ENCODE results near the gene SLC25A51.

SLC25A51 gene

DNA sequence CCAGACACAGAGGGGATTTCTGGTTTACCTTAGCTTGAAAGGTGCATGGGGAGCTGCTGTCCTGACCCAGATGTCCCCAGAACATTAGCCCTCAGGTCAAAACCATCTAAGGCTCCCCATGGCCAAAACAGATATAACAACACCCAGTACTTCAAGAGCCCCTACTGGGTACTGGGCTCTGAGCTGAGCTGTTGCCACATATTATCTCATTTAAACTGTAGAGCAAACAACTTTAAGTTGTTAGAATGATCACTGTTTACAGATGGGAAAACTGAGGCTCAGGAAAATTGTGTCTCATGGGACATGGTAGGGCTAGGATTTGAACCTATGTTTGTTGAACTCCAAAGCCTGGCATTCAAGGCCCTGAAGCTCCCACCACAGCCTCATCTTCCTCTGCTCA, 20.6 kb upstream of the SLC25A51 start:
- TF ChIP-seq, protein P1, sequence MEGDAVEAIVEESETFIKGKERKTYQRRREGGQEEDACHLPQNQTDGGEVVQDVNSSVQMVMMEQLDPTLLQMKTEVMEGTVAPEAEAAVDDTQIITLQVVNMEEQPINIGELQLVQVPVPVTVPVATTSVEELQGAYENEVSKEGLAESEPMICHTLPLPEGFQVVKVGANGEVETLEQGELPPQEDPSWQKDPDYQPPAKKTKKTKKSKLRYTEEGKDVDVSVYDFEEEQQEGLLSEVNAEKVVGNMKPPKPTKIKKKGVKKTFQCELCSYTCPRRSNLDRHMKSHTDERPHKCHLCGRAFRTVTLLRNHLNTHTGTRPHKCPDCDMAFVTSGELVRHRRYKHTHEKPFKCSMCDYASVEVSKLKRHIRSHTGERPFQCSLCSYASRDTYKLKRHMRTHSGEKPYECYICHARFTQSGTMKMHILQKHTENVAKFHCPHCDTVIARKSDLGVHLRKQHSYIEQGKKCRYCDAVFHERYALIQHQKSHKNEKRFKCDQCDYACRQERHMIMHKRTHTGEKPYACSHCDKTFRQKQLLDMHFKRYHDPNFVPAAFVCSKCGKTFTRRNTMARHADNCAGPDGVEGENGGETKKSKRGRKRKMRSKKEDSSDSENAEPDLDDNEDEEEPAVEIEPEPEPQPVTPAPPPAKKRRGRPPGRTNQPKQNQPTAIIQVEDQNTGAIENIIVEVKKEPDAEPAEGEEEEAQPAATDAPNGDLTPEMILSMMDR (IDR thresholded peaks at IDR 0.05; ENCODE audit: low read length, missing control alignments), result no peak
- DNase-seq (ENCODE audit: low read depth), result no peak

DNA sequence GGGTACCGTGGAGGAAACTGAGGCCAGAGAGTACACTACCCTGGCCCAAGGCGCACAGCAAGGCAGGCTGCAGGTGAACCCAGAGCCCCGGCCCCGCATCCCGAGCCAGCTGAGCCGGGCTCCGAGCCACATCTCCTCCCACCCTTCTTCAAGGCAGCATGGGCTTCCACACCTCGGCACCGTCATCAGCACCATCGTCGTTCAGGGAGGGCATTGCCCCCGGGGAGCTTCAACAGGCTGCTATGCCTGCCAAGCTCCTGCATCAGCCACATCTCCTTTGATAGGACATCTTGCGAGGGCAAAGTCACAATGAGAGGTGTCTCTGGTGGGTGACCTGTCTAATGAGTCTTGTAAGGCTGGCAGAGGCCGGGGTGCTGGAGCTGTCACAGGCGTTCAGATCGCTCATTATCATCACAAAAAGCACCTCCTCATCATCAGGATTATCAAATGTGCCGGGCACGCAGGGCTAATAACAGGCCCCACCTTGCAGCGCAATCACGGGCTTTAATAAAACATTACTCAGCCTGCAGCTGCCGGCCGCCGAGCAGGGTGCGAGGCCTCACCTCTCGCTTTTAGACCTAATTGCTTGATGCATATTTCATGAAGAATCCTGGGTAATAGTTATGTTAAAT, 20.0 kb upstream of the SLC25A51 start:
- no peak overlapping the region for H3K4me3 ChIP-seq (replicated peaks; ENCODE audit: low read depth, low read length)
- no peak for DNase-seq (ENCODE audit: low read depth)
- TF ChIP-seq, protein P1 (IDR thresholded peaks at IDR 0.05; ENCODE audit: low read length, missing control alignments), result no peak

More for the DNA sequence above, 20.6 kb upstream of the SLC25A51 start:
- H3K4me3 ChIP-seq (replicated peaks; ENCODE audit: low read depth, low read length), result no peak overlapping the region

DNA sequence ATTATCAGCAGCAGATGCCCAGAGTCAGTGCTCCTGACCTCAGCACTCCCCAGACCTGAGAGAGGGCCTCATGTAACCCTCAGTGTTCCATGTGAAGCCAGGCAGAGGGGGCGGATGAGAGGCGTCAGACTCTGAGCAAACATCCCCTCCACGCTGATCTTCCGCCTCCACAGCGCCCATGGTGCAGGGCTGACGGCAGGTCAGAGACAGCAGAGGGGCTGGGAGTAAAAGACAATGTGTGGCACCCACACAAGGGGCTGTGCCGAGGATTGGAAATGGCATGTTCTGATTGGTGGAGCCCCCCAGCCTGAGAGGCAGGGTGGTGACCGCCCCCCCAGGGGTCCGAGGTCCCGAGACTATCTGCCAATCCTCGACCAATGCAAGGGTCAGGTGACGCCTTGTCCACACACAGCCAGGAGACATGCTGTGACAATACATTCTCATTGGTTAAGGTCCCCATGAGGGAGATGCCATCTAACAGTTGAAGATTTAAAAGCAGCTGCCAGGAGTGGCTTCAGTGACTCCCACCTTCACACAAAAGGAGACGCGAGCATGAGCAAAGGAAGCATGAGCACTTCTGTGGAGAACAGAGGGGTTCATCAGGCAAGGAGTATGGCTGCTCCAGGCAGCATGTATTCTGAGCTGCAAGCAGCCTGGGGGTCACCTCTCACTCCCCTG, 19.3 kb upstream of the SLC25A51 start:
- DNase-seq (ENCODE audit: low read depth), result no peak
- H3K4me3 ChIP-seq (replicated peaks; ENCODE audit: low read depth, low read length), result no peak overlapping the region
- TF ChIP-seq, protein P1 (IDR thresholded peaks at IDR 0.05; ENCODE audit: low read length, missing control alignments), result no peak

DNA sequence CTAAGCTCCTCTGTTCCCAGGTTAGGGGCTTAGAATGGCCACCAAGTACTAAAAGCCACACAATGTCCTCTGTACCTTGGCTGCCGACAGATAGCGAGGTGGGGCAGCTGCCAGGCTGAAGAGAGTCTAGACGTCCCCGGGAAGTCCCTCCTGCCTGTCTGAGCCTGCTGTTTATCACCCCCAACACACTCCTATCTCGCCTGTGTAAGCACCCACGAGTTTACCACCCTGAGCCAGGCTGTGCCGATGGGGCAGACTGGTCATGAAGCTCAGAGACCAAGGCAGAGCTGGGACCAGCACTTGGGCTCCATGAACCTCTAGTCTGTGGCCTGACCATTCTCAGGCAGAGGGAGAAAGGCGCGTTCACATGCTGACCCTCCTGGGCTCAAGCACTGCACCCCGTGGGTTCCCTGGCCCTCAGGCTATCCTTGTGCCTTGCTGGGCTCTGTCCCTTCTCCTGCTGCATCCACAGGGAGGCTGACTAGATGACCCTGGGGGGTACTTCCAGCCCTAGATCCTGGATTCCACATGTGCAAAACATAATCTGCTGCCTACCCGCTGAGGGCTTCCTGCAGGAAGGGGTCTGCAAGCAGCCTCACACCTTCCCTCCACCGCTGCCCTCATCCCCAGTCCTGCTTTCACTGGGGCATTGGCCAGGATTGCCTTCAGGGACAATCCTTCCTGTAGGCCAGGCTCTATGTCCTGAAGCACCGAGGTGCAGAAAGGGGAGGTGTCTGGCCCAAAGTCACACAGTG, 18.6 kb upstream of the SLC25A51 start:
- TF ChIP-seq, protein P1 (IDR thresholded peaks at IDR 0.05; ENCODE audit: low read length, missing control alignments), result no peak
- H3K4me3 ChIP-seq (replicated peaks; ENCODE audit: low read depth, low read length), result no peak overlapping the region

DNA sequence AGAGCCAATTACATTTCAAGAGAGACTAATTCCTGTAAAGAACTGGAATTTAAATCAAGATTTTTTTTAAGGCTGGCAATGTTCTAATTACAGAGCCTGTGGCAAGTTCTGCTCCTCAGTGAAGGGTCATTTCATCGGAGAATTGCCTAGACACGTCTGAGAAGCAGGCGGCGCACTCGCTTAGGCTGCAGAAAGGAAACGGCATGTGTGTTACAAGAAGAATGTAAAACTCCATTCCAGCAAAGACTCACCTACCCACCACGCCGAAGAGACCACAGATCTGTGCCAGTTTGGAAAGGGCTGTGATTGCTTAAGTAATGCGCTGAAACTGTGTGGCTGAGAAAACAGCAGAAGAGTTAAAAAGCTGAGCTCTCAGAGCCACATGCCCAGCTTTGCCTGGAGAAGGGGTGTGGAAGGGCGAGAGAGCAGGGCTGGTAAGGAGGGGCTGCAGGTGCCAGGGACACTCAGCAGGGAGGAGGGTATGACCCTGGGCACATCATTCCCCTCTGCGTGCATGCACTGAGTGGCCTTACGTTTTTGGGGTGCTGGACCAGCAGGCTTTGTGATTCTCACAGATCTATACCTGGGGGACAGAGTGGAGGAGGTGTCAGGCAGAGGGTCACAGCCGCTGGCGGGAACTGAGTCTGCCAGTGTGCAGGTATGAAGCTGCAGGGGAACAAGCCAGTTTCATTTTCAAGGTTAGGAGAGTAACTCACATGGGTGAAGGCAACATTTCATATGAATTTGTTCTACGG, 17.8 kb upstream of the SLC25A51 start:
- no peak for DNase-seq (ENCODE audit: low read depth)
- H3K4me3 ChIP-seq (replicated peaks; ENCODE audit: low read depth, low read length), result no peak overlapping the region
- TF ChIP-seq, protein P1 (IDR thresholded peaks at IDR 0.05; ENCODE audit: low read length, missing control alignments), result no peak

More for the DNA sequence above, 18.6 kb upstream of the SLC25A51 start:
- DNase-seq (ENCODE audit: low read depth), result no peak

DNA sequence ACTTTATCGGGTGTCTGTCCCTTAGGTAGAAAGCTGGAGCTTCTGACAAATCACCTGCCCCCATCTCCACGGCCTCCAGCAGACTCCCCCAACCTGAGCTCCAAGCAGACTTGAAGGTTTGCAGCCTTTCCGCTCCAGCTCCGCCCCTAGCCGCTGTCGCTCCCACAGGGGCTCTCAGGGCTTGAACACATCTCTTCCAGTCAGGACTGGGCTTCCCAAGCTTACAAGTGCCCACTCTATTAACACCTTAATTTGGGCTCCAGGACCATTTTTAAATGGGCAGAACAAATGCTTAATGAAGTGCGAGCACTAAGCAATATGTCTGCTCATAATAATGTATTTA, 17.2 kb upstream of the SLC25A51 start:
- TF ChIP-seq, protein P1 (IDR thresholded peaks at IDR 0.05; ENCODE audit: low read length, missing control alignments), result no peak
- DNase-seq (ENCODE audit: low read depth), result no peak

More for the DNA sequence above, 17.2 kb upstream of the SLC25A51 start:
- no peak overlapping the region for H3K4me3 ChIP-seq (replicated peaks; ENCODE audit: low read depth, low read length)
